ENCODE measurements around the gene PODN.

PODN gene

GRCh38 chr1:53043271-53043670, 18.7 kb upstream of the PODN start:
- no peak for TF ChIP-seq CTCF (IDR thresholded peaks at IDR 0.05; ENCODE audit: extremely low read depth, missing control alignments)
- no peak for DNase-seq (ENCODE audit: low spot score)

- TF ChIP-seq CTCF (IDR thresholded peaks at IDR 0.05; ENCODE audit: extremely low read depth, missing control alignments) = no peak
- no peak for DNase-seq (ENCODE audit: low spot score)
Measured at GRCh38 chr1:53044926-53045325, 17.1 kb upstream of the PODN start.

- DNase-seq (ENCODE audit: low spot score) = no peak
- no peak for TF ChIP-seq CTCF (IDR thresholded peaks at IDR 0.05; ENCODE audit: extremely low read depth, missing control alignments)
Measured at GRCh38 chr1:53046930-53047329, 15.1 kb upstream of the PODN start.

GRCh38 chr1:53047737-53048736, 14.0 kb upstream of the PODN start:
- DNase-seq (ENCODE audit: low spot score) = no peak
- no peak for TF ChIP-seq CTCF (IDR thresholded peaks at IDR 0.05; ENCODE audit: extremely low read depth, missing control alignments)

- no peak for TF ChIP-seq CTCF (IDR thresholded peaks at IDR 0.05; ENCODE audit: extremely low read depth, missing control alignments)
- no peak for DNase-seq (ENCODE audit: low spot score)
Measured at GRCh38 chr1:53048960-53049573, 12.9 kb upstream of the PODN start.

- no peak for DNase-seq (ENCODE audit: low spot score)
- no peak for TF ChIP-seq CTCF (IDR thresholded peaks at IDR 0.05; ENCODE audit: extremely low read depth, missing control alignments)
Measured at GRCh38 chr1:53049574-53049967, 12.4 kb upstream of the PODN start.

GRCh38 chr1:53050310-53050709, 11.7 kb upstream of the PODN start:
- no peak for TF ChIP-seq CTCF (IDR thresholded peaks at IDR 0.05; ENCODE audit: extremely low read depth, missing control alignments)
- no peak for DNase-seq (ENCODE audit: low spot score)

Measured in GM20000 (cell line).